GM13977 (cell line): ENCODE data around the gene PCBP1.

Experiments used
- DNase-seq: peaks from one replicate; pipeline ENCODE4 v3.0.0; 2012; ENCODE audit warnings: low spot score
- in situ Hi-C: fragments of 300-500 bp; cut with MboI; formaldehyde crosslinking; loops from one replicate; pipeline ENCODE4 v1.12.0; 2022; ENCODE audit warnings: low sequenced_read_pairs, low pct_unique_long_range_greater_than_20kb, mixed read lengths, inconsistent platforms; ENCODE audit not compliant: unreplicated experiment
- TF ChIP-seq, protein P1 (sequence below): IDR thresholded peaks from 2 replicates; pipeline ENCODE4 v1.5.1; 2012; ENCODE audit warnings: mild to moderate bottlenecking, control low read depth; ENCODE audit not compliant: insufficient read depth; ENCODE audit errors: extremely low read depth, missing control alignments

The PCBP1 gene

GRCh38 chr2:70061317-70061716 lies 26.0 kb upstream of the PCBP1 start:
- in situ Hi-C loops: loop anchor here (10.0 kb wide), 1 partner anchor 147 kb away; the partner anchor contains the start of gene MXD1
- no peak for DNase-seq
- TF ChIP-seq, protein P1, sequence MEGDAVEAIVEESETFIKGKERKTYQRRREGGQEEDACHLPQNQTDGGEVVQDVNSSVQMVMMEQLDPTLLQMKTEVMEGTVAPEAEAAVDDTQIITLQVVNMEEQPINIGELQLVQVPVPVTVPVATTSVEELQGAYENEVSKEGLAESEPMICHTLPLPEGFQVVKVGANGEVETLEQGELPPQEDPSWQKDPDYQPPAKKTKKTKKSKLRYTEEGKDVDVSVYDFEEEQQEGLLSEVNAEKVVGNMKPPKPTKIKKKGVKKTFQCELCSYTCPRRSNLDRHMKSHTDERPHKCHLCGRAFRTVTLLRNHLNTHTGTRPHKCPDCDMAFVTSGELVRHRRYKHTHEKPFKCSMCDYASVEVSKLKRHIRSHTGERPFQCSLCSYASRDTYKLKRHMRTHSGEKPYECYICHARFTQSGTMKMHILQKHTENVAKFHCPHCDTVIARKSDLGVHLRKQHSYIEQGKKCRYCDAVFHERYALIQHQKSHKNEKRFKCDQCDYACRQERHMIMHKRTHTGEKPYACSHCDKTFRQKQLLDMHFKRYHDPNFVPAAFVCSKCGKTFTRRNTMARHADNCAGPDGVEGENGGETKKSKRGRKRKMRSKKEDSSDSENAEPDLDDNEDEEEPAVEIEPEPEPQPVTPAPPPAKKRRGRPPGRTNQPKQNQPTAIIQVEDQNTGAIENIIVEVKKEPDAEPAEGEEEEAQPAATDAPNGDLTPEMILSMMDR: no peak

GRCh38 chr2:70062270-70062669 lies 25.0 kb upstream of the PCBP1 start:
- DNase-seq: no peak
- TF ChIP-seq, protein P1: no peak
- in situ Hi-C loops: loop anchor here (10.0 kb wide), 1 partner anchor 147 kb away; the partner anchor contains the start of gene MXD1

DNA sequence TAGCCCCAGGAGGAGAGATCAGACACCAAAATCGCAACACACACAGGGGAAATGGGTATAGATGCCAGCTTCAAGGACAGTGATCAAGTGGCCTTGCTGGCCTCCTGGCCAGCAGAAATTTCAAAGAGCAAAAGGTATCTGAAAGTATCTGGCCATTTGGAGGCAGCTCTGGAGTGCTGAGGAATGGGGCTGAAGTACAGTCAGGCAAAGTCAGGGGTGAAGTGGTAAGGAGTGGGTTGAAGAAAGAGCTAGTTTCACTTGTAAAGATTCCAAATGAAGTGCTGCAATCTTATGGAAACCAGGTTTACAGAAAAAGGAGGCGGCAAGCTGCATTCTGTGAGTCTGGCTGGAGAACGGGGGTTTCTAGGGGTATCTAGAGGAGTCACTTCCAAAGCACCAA lies 19.2 kb upstream of the PCBP1 start:
- DNase-seq: no peak
- TF ChIP-seq, protein P1: no peak
- in situ Hi-C loops: loop anchor here (10.0 kb wide), 1 partner anchor 153 kb away; the partner anchor contains the start of gene MXD1

GRCh38 chr2:70069049-70069448 lies 18.2 kb upstream of the PCBP1 start:
- peak; percentile 58 for DNase-seq
- in situ Hi-C loops: loop anchor here (10.0 kb wide), 1 partner anchor 154 kb away; the partner anchor contains the start of gene MXD1
- TF ChIP-seq, protein P1: no peak

DNA sequence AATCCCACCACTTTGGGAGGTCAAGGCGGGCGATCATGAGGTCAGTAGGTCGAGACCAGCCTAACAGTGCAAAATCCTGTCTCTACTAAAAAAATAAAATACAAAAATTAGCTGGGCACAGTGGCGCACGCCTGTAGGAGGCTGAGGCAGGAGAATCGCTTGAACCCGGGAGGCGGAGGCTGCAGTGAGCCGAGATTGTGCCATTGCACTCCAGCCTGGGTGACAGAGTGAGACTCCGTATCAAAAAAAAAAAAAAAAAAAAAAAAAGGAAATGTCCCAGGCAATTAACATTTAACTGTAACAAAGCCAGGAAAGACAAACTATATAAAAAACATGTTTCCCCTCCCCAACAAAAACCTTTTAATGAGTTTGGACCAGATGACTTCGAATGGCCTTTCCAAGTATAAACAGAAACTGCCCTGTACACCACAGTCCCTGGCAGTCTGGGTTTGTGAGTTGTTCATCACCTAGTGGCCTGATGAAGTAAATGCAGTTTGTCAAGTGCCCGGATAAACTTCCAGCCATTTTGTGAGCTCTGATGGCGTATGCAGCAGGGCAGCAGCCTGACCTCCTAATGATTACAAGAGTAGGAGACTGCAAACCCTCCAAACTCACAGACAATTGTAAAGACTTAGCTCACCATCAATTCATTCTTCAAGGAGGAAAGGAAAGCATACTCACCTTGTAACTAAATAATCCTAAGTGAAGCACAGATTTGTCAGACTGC lies 16.6 kb upstream of the PCBP1 start:
- in situ Hi-C loops: no loop called here
- TF ChIP-seq, protein P1: peak; percentile 83
- peak; percentile 84 for DNase-seq

- TF ChIP-seq, protein P1: no peak
- DNase-seq: no peak
- in situ Hi-C loops: no loop called here
These were observed 13.8 kb upstream of the PCBP1 start for GRCh38 chr2:70073493-70073892.
